CD4-positive, alpha-beta T cell (primary cell): ENCODE measurements around the gene RGS12. TPM values are rescaled to one million over a fixed set of nuclear protein-coding genes. Genes with fewer than 3 reads are reported as not detected.

Source experiments
- ATAC-seq: fragments of 200-7000 bp; cut with Tn5 transposase; one replicate; pipeline ENCODE4 v1.10.0; 2022; ENCODE audit warnings: mild to moderate bottlenecking; ENCODE audit not compliant: poor library complexity
- CTCF ChIA-PET: fragments of 350-600 bp; sonication (Branson Sonifier 250); formaldehyde crosslinking; loops from one replicate; lab custom pipeline; 2021; ENCODE audit warnings: antibody characterized with exemption, inconsistent platforms; lab: Charles Lee
- POLR2A ChIA-PET: fragments of 350-600 bp; sonication (Branson Sonifier 250); formaldehyde crosslinking; loops from one replicate; lab custom pipeline; 2021; ENCODE audit warnings: antibody characterized with exemption, inconsistent platforms; lab: Charles Lee
- DNase-seq, 14 experiments: peaks; one replicate each; pipeline ENCODE4 v3.0.0-alpha.2; 2013 to 2020; ENCODE audit warnings: mixed read lengths in 2 of 14
- H3K27ac ChIP-seq, 2 donors: one replicate each; pipeline versions ENCODE4 v1.5.1 to v1.7.0; 2013; ENCODE audit warnings: low read length in 2 of 2, low read depth in 1 of 2, mild to moderate bottlenecking in 1 of 2
- H3K27me3 ChIP-seq, 2 experiments: 1 replicate in 1 of 2; 2 replicates in 1 of 2; pipeline versions ENCODE4 v1.6.1 to v1.7.0; 2013; ENCODE audit warnings: low read length in 2 of 2, control low read depth in 1 of 2, mild to moderate bottlenecking in 1 of 2, moderate library complexity in 1 of 2; ENCODE audit not compliant: insufficient read depth in 2 of 2, control insufficient read depth in 1 of 2
- H3K36me3 ChIP-seq: one replicate; pipeline ENCODE4 v1.6.1; 2013; ENCODE audit warnings: low read length, control low read depth; ENCODE audit not compliant: insufficient read depth
- H3K4me1 ChIP-seq: one replicate; pipeline ENCODE4 v1.6.1; 2013; ENCODE audit warnings: low read length, control low read depth; ENCODE audit not compliant: insufficient read depth
- H3K4me3 ChIP-seq: one replicate; pipeline ENCODE4 v1.5.1; 2013; ENCODE audit warnings: mild to moderate bottlenecking, low read length, moderate library complexity
- H3K9me3 ChIP-seq, 2 experiments: 1 replicate in 1 of 2; 2 replicates in 1 of 2; pipeline versions ENCODE4 v1.6.1 to v1.7.0; 2013; ENCODE audit warnings: low read length in 2 of 2, mild to moderate bottlenecking in 2 of 2, control low read depth in 1 of 2, moderate library complexity in 1 of 2; ENCODE audit not compliant: control insufficient read depth in 1 of 2, insufficient read depth in 1 of 2
- H3K27ac Mint-ChIP-seq: one replicate; pipeline ENCODE4 v1.8.0; 2020; ENCODE audit warnings: mixed read lengths
- H3K27me3 Mint-ChIP-seq: one replicate; pipeline ENCODE4 v1.8.0; 2021; ENCODE audit warnings: mixed read lengths
- H3K36me3 Mint-ChIP-seq: one replicate; pipeline ENCODE4 v1.8.0; 2021; ENCODE audit warnings: low read depth, mixed read lengths
- H3K4me1 Mint-ChIP-seq: one replicate; pipeline ENCODE4 v1.8.0; 2021; ENCODE audit warnings: low read depth, mixed read lengths
- H3K4me3 Mint-ChIP-seq: one replicate; pipeline ENCODE4 v1.8.0; 2020; ENCODE audit warnings: mild to moderate bottlenecking, mixed read lengths
- H3K9me3 Mint-ChIP-seq: one replicate; pipeline ENCODE4 v1.8.0; 2020; ENCODE audit warnings: mixed read lengths
- intact Hi-C, 2 experiments: fragments of 100-400 bp; cut with DNase I in 1 of 2; cut with micrococcal nuclease in 1 of 2; formaldehyde crosslinking; loops; one replicate each; pipeline versions ENCODE4 v1.15.1 to v1.9.0; 2023 to 2025; cut with DNase I, micrococcal nuclease
- total RNA-seq, 174 experiments: library from RNA in 2 of 174; stranded (reverse) in 2 of 174; gene quantifications; one replicate each; pipeline ENCODE4 v1.2.3 and lab custom pipeline; 2021 to 2026
- TF ChIP-seq, protein P1 (sequence below): fragments of 200-600 bp; IDR thresholded peaks from one replicate; pipeline ENCODE4 v1.8.0; 2022; ENCODE audit warnings: antibody characterized with exemption, mild to moderate bottlenecking

Gene RGS12
- total RNA-seq, 2 experiments from 2014 or later: 14.1 to 16.9 TPM

DNA sequence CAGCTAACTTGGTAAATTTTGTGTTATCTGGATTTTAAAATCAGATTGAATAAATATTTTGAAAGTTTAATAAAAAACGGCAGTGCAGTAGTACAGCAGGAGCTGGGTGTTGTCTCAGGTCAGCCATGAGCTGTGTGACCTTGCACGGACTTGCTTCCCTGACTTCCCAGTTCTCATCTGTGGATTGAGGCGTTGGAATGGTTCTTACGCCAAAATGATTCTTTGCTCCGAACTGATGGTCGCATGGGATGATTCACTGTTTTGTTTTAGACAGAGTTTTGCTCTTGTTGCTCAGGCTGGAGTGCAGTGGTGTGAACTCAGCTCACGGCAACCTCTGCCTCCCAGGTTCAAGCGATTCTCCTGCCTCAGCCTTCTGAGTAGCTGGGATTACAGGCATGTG lies 45.0 kb downstream of the RGS12 start:
- ChIA-PET POLR2A (no interaction called here), CTCF (no interaction called here)
- H3K4me1 ChIP-seq: peaks cover 3% of the 10 kb centered on the region
- Mint-ChIP-seq H3K4me1 (peaks cover 24% of the 10 kb centered on the region), H3K9me3 (no peaks in the 10 kb centered on the region), H3K27me3 (no peaks in the 10 kb centered on the region), H3K27ac (no peak overlapping the region), H3K4me3 (no peak overlapping the region), H3K36me3 (peaks cover 5% of the 10 kb centered on the region)
- no peak for ATAC-seq
- no peak for DNase-seq
- TF ChIP-seq, protein P1, sequence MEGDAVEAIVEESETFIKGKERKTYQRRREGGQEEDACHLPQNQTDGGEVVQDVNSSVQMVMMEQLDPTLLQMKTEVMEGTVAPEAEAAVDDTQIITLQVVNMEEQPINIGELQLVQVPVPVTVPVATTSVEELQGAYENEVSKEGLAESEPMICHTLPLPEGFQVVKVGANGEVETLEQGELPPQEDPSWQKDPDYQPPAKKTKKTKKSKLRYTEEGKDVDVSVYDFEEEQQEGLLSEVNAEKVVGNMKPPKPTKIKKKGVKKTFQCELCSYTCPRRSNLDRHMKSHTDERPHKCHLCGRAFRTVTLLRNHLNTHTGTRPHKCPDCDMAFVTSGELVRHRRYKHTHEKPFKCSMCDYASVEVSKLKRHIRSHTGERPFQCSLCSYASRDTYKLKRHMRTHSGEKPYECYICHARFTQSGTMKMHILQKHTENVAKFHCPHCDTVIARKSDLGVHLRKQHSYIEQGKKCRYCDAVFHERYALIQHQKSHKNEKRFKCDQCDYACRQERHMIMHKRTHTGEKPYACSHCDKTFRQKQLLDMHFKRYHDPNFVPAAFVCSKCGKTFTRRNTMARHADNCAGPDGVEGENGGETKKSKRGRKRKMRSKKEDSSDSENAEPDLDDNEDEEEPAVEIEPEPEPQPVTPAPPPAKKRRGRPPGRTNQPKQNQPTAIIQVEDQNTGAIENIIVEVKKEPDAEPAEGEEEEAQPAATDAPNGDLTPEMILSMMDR: no peak
- H3K27ac ChIP-seq: no peak overlapping the region
- no peaks in the 10 kb centered on the region for H3K9me3 ChIP-seq
- H3K4me3 ChIP-seq: no peak overlapping the region
- no peaks in the 10 kb centered on the region for H3K36me3 ChIP-seq
- H3K27me3 ChIP-seq: no peaks in the 10 kb centered on the region
- intact Hi-C loops: no loop called here

GRCh38 chr4:3338321-3338838 lies 45.6 kb downstream of the RGS12 start:
- POLR2A ChIA-PET: no interaction called here
- no peak overlapping the region for H3K27ac ChIP-seq
- DNase-seq (no peak), ATAC-seq (no peak)
- H3K4me1 Mint-ChIP-seq: peaks cover 26% of the 10 kb centered on the region
- TF ChIP-seq, protein P1: no peak
- peaks cover 8% of the 10 kb centered on the region for H3K36me3 Mint-ChIP-seq
- no peaks in the 10 kb centered on the region for H3K9me3 ChIP-seq
- no peak overlapping the region for H3K4me3 Mint-ChIP-seq
- CTCF ChIA-PET: no interaction called here
- no peaks in the 10 kb centered on the region for H3K27me3 Mint-ChIP-seq
- no peaks in the 10 kb centered on the region for H3K9me3 Mint-ChIP-seq
- intact Hi-C loops: no loop called here
- no peak overlapping the region for H3K27ac Mint-ChIP-seq
- peaks cover 3% of the 10 kb centered on the region for H3K4me1 ChIP-seq
- H3K4me3 ChIP-seq: no peak overlapping the region
- no peaks in the 10 kb centered on the region for H3K36me3 ChIP-seq
- H3K27me3 ChIP-seq: no peaks in the 10 kb centered on the region

- Mint-ChIP-seq H3K4me3 (no peak overlapping the region), H3K36me3 (peaks cover 8% of the 10 kb centered on the region), H3K9me3 (no peaks in the 10 kb centered on the region), H3K4me1 (peaks cover 22% of the 10 kb centered on the region), H3K27ac (no peak overlapping the region), H3K27me3 (no peaks in the 10 kb centered on the region)
- TF ChIP-seq, protein P1: no peak
- H3K4me1 ChIP-seq: peaks cover 3% of the 10 kb centered on the region
- no peak overlapping the region for H3K4me3 ChIP-seq
- intact Hi-C loops: no loop called here
- ATAC-seq (no peak), DNase-seq (no peak)
- H3K9me3 ChIP-seq: no peaks in the 10 kb centered on the region
- POLR2A ChIA-PET: no interaction called here
- no peaks in the 10 kb centered on the region for H3K27me3 ChIP-seq
- CTCF ChIA-PET: no interaction called here
- H3K36me3 ChIP-seq: no peaks in the 10 kb centered on the region
- no peak overlapping the region for H3K27ac ChIP-seq
Observed at GRCh38 chr4:3338976-3339531, 46.2 kb downstream of the RGS12 start.
